Stimulated activated CD4-positive, alpha-beta T cell treated with anti-CD3 and anti-CD28 coated beads, TNF-alpha, amount 100 ng/mL, for 24 hours (primary cell): ENCODE results near the gene PDXDC1.
A peak's percentile ranks its signal among the peaks of the same experiment; 100 is the strongest.
"Not testable (repeated sequence)": the region's sequence is repeated elsewhere in the genome, so short reads cannot be mapped to it uniquely, and the experiment has no call there.

Experiments
- DNase-seq, 3 experiments: peaks; one replicate each; pipeline ENCODE4 v3.0.0-alpha.2; 2020; ENCODE audit warnings: low read depth in 3 of 3

Gene PDXDC1

DNA sequence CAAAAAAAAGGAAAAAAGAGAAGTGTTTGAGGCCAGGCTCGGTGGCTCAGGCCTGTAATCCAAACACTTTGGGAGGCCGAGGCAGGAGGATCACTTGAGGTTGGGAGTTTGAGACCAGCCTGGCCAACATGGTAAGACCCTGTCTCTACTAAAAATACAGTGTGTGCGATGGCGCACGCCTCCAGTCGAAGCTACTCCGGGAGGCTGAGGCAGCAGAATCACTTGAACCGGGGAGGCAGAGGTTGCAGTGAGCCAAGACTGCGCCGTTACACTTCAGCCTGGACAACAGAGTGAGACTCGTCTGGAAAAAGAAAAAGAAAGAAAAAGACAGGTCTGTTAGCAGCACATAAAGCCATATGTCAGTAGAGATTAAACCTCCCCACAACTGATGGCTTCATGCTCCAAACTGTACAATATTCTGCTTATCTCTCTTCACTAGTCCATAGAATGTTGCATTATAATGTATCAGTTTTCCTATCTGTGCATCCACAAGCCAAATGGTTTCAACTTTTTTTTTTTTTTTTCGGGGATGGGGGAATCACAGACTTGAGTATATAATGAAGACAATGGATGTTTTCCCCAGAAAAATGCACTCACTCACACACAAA, 3.1 kb upstream of the PDXDC1 start:
- DNase-seq = not testable (repeated sequence)

DNA sequence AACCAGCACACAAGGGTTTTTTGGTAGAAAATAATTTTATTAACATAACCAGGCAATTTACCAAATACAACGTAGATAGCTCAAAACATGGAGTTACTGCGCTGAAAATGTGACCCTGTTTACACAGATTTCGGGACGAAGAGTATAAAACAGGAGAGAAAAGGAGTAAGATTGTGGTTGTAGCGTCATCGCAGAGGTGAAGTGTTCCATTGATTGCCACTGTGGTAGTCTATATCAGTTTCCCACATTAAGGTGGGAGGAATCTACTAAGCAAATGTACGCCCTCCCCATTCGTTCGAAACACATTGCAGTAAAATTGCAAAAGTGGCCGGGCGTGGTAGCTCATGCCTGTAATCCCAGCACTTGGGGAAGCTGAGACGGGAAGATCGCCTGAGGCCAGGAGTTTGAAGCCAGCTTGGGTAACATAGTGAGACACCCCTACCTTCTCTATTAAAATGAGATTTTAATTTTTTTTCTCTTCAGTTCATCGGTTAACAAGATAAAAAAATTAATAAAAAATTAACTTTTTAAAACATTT, 972 bp upstream of the PDXDC1 start:
- not testable (repeated sequence) for DNase-seq

DNA sequence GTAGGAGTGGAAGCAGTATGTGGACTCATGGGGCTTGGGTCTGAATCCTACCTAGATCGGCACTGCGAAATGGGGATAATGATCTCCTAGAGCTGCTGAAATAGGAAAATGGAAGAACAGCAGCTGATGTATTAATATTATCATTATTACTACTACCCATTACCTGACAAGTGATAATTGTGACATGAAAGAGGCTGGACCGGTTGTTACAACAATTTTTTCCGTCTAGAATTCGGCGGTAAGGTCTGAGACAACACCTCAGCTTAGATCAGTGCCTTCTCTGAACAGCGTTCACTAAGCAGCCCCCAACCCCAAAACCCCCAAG, 533 bp upstream of the PDXDC1 start:
- DNase-seq = not testable (repeated sequence)

DNA sequence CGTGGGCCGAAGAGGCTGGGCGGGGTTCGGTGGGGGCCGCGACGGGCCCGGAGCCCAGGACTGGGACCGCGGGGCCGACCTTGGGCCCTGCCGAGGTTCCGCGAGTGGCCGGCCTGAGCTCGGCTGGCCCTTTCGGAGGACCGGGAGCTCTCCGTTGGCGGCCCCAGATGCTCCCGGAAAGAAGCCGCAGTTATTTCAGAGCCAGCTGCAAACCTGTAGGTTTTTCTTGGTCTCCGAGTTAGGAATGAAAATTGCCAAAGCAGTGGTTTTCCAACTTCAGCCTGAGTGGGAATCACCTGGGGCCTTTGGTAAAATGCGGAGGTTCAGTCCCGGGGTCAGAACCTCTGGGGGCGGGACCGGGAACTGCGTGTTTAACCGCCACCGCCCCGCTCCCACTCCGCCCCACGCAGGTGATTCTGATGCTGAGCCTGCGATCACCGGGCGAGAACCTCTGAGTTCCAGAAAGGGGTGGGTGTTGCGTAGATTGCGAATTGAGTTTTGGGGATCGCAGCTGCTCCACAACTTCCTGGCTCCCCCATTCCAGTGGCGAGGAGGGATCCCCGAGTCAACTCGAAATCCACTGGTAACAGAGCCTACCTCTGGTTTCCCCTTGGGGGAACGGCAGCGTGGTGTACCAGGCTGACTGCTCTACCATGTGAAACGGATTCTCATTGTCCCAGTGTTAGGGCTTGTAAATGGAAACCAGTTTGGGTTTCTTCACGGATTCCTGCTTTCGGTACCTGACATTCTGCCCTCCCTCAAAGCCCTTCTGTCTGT, 780 bp downstream of the PDXDC1 start:
- DNase-seq = peak; percentile 25 to 59 (median 36)

DNA sequence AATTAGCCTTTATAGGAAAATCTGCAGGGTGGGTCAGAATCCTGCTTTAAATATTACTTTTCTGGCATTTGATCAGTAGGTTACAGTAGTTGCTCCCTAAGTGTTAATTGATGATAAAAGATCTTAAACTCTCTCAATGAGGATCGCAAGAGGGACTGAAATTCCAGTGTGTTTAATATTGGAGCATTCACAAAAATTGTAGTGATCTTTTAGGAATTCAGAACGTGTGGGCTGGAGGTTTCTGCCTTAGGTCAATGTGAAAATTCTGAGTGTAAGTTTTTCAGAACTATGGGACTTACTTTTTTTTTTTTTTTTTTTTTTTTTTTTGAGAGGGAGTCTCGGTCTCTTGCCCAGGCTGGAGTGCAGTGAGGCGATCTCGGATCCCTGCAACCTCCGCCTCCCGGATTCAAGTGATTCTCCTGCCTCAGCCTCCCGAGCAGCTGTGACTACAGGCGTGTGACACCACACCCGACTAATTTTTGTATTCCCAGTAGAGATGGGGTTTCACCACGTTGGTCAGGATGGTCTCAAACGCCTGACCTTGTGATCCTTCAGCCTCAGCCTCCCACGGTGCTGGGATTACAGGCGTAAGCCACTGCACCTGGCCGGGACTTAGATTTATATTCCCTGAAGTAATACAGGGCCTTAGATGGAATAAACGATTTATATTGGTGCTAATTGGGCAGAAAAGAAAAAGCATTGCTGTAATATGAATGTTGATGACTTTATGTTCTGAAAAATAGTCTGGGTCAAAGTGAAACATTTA, 2.3 kb downstream of the PDXDC1 start:
- DNase-seq = not testable (repeated sequence)

DNA sequence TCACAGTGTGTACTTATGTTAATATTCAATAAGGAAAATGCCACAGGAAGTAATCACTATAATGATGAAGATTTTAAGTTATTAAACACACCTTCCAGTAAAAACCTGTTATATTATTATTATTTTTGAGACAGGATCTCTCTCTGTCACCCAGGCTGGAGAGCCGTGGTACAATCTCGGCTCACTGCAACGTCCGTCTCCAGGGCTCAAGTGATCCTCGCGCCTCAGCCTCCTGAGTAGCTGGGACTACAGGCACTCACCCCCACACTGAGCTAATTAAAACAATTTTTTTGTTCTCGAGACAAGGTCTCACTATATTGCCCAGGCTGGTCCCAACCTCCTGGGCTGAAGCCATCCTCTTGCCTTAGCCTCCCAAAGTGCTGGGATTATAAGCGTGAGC, 3.5 kb downstream of the PDXDC1 start:
- DNase-seq = not testable (repeated sequence)

DNA sequence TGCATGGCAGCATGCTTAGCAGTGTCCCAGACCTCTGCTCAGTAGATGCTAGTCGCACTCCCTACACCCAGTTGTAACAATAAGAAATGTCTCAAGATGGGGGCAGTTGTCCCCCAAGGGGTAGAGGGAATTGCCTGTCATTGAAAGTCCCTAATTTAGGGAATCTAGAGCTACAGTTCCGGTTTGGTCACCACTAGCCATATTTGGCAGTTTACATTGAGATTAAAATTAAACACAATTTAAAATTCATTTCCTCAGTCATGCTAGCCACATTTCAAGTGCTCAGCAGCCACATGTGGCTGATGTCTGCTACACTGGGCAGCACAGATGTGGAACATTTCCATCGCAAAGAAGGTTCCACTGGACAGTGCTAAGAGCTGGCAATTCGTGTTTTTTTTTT, 4.1 kb downstream of the PDXDC1 start:
- not testable (repeated sequence) for DNase-seq

DNA sequence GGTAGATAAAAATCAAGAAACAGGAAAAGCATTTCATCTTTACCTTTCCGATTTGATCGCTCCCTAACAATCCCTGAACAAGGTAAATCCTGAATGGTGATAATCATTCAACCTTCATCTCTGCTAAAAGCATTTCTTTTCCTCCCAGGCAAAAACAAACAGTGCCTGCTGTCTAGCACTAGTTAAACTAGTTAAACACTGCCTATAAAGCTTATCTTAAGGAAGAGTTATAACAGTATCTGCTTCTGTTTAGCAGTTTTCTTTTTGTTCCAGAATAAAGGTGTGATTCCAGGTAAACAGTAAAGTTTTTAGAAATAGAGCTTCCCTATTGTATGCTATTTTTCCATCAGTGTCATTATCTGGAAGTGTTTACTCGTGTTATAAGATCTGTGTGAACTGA, 6.4 kb downstream of the PDXDC1 start:
- not testable (repeated sequence) for DNase-seq

DNA sequence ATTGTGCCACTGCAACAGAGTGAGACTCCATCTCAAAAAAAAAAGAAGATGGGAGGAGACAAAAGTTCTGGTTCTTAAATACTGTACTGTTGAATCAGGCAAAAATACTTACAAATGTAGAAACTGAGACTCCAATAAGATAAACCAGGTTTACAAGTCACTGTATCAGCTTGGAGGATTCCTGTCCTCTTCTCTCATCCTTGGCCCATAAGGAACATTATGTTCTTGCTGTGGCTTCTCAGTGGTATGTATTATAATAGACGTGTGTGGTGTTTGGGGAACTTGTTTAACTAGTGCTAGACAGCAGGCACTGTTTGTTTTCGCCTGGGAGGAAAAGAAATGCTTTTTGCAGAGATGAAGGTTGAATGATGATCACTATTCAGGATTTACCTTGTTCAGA, 7.7 kb downstream of the PDXDC1 start:
- DNase-seq = not testable (repeated sequence)

DNA sequence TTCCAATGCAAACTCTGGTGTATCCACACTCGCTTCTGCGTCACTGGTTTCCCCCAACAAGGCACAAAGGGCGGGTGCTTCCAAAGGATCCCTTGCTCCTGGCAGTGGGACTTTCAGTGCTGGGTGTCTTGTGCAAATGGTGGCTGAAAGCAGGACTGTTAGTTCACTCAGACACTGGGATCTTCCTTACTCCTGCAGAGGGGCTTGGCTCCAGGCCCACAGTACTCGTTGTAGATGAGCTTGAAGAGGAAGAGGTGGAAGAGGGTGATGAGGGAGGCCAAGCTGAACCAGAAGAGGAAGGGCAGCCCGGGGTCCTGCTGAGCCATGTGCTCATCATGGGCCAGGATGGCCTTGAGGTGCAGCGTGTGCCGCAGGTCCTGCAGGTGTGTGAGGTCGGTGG, 13.3 kb downstream of the PDXDC1 start:
- DNase-seq = not testable (repeated sequence)

DNA sequence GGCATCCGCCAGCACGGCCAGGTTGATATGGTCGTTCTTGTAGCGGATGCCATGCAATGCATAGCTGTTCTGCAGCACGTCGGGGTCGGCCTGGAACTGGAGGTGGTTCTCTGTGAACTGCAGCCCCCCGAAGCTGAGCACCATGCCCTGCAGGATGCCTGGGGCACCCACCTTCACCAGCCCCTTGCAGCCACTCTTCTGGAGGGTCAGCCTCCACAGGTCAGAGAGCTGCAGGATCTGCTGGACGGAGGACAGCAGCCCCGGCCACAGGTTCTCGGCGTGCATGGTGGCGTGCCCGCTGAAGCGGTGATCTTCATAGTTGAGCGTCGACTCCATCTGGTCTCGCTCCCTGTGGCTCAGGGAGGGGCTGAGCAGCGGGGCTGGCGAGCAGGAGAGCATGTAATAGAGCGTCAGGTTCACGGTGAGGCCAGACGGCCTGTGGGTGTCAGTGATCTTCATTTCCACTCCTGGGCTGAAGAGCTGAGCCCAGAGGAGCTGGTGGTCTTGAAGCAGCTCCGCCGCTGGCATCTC, 13.9 kb downstream of the PDXDC1 start:
- DNase-seq = not testable (repeated sequence)

DNA sequence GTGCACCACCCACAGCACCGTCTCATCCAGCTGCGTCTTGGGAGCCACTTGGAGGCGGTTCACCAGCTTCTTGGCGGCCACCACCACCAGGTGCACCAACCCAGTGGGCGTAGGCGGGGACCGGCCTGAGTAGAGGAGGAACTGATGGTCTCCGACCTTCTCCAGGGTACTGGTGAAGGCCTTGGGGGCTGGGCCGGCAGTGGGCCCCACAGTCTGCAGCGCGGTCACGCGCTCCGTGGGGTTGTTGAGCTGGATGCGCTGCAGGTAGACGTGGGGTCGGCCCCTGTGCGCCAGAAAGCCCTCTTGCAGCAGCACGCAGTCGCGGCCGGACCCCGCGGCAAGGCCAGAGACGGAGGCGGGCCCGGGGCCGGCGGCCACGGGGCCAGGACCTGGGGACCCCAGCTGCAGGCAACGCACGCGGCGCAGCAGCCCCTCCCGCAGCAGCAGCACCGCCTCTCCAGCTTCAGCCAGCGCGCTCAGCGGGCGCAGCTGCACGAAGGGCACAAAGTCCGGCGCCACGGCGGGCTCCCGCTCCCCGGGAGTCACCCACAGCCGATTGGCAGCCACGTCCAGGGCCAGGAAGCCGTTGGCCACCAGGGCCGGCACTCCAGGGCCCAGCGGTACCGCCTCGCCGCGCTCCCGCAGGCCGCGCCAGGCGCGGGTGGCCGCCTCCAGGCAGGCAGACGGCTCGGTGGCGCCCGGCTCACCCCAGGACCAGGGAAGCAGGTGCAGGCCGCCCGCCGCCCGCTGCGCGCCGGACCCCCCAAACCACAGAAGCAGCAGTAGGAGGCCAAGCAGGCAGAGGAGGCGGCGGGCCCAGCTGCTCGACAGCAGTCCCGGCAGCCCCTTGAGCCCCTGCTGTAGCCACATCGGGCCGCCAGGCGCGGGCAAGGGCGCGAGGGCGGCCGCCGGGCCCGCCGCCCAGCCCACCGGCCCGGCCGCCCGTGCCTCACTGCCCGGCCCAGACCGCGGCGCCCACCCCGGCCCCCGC, 14.8 kb downstream of the PDXDC1 start:
- DNase-seq = not testable (repeated sequence)

DNA sequence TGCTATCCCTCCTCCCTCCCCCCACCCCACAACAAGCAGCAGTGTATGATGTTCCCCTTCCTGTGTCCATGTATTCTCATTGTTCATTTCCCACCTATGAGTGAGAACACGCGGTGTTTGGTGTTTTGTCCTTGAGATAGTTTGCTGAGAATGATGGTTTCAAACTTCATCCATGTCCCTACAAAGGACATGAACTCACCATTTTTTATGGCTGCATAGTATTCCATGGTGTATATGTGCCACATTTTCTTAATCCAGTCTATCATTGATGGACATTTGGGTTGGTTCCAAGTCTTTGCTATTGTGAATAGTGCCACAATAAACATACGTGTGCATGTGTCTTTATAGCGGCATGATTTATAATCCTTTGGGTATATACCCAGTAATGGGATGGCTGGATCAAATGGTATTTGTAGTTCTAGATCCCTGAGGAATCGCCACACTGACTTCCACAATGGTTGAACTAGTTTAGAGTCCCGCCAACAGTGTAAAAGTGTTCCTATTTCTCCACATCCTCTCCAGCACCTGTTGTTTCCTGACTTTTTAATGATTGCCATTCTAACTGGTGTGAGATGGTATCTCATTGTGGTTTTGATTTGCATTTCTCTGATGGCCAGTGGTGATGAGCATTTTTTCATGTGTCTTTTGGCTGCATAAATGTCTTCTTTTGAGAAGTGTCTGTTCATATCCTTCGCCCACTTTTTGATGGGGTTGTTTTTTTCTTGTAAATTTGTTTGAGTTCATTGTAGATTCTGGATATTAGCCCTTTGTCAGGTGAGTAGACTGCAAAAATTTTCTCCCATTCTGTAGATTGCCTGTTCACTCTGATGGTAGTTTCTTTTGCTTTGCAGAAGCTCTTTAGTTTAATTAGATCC, 18.7 kb downstream of the PDXDC1 start:
- DNase-seq = not testable (repeated sequence)

DNA sequence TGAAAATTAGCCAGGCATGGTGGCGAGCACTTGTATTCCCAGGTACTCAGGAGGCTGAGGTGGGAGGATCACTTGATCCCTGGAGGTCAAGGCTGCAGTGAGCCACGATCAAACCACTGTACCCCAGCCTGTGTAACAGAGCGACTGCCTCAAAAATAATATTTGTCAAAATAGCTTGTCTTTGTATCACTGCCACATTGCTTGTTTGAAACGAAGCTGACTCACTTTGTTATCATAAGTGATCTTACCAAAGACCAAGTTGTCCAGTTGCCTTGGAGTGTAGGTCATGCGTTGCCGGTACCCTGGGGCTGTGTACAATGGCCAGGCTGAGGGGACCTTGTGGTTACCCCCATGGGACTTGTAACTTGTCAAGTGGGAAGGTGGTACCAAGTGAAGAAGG, 21.9 kb downstream of the PDXDC1 start:
- DNase-seq = not testable (repeated sequence)

DNA sequence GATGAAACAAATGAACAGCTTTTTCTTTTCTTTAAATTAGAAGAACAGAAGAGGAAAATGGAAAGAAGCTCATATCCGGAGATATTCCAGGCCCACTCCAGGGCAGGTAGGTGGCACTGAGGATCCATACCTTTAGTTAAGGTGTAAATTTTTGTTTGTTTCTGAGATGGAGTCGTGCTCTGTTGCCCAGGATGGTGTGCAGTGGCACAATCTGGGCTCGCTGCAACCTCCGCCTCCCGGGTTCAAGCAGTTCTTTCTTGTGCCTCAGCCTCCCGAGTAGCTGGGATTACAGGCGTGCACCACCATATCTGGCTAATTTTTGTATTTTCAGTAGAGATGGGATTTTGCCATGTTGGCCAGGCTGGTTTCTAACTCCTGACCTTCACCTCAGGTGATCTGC, 23.5 kb downstream of the PDXDC1 start:
- not testable (repeated sequence) for DNase-seq

DNA sequence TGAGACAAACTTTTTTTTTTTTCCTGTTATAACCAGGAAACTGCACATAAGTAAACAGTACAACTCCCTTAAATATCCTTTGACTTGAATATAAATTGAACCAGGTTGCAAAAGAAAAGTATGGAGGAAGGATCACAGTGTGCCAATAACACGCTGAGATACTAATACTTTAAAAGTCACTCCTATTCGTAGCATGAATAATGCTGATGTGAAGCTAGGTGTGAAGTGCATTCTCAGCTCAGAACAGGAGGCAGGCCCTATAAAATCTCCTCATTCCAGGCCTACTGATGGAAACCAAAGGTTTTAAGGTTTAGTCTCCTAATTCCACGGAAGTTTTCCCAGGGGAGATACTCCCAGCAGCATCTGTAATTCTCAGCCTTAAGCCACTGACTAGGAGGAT, 25.0 kb downstream of the PDXDC1 start:
- DNase-seq = not testable (repeated sequence)

DNA sequence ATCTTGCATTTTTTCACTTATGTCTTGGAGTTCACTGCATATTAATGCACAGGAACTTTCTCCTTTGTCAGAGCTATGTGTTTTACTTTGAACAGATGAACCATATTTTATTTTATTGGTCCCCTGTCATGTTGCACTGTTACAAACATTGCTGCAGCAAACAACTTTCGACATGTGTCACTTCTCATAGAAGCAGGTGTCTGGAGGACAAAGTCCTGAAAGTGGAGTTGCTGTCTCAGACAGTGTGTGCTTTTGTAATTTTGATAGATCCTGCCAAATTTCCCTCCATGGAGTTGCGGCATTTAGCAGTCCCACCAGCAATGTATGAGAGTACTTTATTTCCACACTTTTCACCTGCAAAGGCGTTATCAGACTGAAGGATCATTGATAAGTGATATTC, 27.6 kb downstream of the PDXDC1 start:
- DNase-seq = not testable (repeated sequence)

DNA sequence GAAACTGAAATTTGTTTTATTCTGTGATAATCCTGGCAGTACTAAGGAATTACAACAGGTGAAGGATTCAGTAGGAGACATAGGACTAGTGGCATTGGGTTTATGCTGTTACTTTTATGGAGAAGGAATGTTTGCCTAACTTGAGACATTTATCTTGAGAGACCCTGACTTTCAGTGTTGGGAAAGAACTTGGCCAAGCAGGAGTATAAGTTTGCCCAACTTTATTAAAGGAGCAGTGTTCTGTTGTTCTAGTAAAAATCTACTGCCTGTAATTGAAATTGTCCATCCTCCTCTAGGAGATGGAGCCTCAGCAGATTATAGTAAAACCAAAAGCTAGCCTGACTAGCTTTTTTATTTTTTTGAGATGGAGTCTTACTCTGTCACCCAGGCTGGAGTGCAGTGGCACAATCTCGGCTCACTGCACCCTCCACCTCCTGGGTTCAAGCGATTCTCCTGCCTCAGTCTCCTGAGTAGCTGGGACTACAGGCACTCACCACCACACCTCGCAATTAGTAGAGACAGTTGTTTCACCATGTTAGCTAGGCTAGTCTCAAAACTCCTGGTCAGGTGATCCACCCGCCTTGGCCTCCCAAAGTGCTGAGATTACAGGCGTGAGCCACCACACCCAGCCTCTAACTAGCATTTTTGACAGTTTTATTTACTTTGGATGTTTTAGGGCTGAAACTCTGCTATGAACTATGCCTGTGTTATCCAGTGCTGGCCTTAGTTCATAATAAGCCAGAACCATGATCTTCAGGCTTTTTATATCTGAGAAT, 30.7 kb downstream of the PDXDC1 start:
- DNase-seq = not testable (repeated sequence)

DNA sequence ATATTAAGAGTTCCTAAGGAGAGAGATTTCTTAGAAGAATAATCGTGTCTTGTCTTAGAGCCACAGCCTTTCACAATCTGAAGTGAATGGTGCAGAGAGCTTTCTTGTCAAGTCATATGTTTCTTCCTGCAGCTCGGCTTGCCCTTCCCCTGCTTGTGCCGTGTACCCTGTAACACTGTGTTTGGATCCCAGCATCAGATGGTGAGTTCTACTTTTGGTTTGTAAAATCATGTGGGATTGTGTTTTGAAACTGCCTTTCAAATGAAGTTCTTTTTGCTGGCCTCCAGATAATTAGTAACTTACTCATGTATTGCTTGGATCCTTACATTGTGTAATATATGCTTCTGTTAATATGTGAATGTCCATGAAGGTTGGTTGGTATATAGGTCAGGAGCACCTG, 33.8 kb downstream of the PDXDC1 start:
- not testable (repeated sequence) for DNase-seq
